ENCODE data around the gene CMIP.

CMIP gene

DNA sequence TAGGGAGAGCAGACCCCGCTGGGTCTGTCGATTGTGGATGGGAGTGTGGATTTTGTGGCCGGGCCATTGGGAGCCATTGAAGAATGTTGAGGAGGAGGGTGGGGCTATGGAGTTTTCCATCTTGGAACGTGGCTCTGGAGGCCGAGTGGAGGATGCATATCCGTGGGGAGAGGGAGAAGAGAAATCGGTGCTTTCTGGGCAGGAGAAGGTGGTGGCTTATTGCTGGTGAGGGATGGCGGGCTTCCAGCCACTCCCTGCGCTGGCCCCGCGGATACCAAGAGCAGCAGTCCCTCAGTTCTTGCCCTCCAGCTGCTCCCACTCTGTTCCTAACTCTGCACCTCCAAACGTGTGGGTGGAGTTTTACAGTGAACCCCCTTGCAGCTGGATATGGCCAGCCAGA, 162.4 kb downstream of the CMIP start:
- no peak for DNase-seq (ENCODE audit: low read depth in 2 of 2)

DNA sequence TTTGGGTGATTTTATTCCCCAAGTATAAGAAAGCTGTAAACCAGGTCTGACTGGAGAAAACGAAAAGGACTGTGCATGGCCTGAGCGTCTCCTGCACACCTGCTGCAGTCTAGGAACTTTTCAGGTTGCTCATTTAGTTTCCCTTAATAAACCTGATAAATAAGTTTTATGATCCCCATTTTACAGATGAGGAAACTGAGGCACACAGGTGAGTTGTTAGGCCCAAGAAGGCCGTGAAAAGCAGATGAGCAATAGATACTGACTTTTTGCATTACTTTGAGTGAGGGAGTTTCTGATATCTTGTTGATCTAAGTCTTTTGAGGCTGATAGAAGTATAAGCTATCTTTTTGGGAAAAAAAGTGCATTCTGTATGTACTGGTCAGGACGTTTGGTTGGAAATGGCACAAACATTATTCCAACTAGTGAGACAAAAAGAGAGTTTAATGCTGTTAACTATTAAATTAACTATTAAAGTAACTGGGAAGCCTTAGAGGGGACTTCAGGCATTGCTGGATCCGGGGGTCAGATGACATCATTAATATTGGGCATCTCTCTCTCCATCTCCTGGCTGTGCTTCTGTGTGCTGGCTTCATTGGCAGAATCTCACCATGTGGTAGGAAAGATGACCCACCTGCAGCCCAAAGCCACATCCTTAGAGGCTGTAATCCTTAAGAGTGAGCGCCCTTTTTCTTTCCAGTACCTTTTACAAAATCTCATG, 163.4 kb downstream of the CMIP start:
- no peak for DNase-seq (ENCODE audit: low read depth in 2 of 2)

DNA sequence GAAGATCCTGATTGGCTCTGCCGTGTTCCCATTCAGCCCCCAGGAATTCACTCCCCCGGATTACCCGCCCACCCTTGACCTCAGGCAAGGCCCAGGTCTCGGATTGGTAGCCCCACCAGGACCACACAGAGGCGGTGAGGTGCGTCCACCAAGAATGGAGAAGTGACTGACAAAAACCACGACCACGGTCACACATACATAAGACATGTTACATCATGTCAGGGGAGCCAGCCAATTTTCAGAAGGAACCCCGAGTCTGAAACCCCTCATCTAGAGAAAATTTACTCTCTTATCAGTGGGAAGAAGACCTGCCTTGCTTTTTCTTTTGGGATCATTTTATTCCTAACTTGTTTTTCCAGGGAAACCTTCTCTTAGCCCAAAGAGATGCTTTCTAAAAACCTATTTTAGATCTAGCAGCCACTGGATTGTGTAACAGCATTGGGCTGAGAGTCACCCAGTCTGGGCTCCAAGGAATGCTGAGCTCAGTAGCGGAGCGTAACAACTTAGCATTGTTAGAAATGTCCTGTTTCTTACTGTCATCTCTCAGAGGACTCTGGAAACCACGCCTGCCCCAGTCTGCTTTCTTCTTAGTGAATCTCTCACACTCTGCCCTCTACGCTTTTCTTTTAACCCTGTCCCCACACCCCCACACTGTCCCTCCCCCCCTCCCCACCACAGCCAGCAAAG, 164.1 kb downstream of the CMIP start:
- no peak for DNase-seq (ENCODE audit: low read depth in 2 of 2)

DNA sequence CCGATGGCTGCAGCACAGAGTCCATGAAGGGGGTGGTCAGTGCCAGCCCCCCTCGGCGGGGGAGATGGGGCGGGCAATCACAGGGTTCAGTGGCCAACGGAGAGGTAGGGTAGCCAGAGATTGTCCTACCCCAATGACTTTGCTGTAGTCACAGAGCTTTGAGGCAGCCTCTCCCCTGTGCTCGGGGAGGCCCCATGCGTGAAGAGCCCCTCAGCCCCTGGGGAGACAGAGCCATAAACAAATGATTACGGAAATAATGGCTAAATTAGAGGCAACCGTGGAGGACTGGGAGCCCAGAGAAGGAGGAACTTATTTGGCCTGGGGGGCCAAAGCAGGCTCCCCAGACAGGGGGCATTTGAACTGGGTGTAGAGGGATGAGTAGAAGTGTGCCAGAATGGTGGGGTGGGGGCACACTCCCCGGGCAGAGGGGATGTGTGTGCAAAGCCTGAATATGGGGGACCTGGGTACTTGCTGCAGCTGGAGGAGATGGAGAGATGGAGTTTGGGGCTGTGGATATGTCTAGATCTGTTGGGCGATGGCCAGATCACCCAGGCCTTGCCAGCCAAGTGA, 164.8 kb downstream of the CMIP start:
- DNase-seq (ENCODE audit: low read depth in 2 of 2) = no peak

DNA sequence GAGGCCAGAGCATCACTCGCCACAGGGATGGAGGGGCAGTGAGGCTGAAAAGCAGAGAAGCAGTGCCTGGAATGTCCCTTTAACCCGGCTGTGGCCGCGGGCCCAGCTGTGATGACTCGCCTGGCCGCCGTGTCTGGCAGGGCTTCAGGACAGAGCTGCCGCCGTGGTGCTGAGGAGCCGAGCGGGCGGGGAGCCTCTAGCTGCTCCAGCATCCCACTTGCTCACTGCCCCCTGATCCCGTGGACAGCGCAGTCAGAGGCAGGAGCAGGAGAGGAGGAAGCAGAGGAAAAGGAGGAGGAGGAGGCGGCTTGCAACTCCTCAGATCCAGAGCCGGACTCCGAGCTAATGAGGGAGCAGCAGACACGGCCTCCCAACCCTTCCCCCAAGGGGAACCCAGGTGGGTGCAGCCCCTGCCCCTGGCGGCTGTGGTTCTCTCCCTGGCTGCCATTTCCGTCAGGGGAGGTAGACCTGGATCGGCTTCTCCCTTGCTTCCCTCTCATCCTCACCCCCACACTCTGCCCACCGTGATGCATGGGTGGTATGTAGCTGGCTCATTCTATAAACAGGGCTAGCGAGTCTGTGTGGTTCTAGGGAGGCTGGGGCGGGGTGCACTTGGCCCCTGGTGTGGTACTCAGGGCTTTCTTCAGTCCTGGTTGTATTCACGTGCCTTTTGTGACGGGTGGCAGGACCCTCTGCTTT, 165.7 kb downstream of the CMIP start:
- no peak for DNase-seq (ENCODE audit: low read depth in 2 of 2)

DNA sequence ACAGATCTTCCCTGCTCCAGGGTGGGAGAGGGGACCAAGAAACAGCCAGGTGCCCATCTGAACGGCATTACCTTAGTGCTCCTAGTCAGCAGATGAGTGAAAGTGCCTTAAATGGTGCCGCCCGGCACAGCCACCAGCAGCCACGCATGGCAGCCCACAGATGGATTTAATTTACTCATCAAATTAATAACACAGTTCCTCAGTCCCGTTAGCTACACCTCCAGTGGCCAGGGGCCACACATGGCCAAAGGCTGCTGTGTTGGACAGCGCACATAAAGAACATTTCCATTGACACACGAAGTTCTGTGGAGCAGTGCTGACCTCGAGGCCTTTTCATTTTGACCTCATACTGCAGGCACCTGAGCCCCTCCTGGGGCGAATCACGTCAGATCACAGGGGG, 166.3 kb downstream of the CMIP start:
- no peak for DNase-seq (ENCODE audit: low read depth in 2 of 2)

DNA sequence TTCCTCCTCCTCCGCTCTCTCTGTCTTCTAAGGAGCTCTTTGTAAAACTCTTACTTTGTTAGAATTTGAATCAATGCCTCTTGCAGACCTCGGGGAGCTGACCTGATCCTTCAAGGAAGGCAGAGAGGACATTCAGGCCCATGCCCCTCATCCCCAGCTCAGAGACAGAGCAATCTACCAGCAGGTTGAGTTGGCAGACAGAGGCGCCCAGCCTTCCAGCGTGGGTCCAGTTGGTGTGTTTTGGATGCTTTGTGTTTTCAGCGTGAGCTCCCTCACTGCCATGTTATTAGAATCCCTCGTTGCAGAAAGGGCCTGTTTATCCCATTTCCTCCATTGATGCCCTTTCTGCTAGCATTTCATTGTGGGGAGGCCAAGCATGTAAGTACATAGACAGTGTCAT, 167.1 kb downstream of the CMIP start:
- no peak for DNase-seq (ENCODE audit: low read depth in 2 of 2)

DNA sequence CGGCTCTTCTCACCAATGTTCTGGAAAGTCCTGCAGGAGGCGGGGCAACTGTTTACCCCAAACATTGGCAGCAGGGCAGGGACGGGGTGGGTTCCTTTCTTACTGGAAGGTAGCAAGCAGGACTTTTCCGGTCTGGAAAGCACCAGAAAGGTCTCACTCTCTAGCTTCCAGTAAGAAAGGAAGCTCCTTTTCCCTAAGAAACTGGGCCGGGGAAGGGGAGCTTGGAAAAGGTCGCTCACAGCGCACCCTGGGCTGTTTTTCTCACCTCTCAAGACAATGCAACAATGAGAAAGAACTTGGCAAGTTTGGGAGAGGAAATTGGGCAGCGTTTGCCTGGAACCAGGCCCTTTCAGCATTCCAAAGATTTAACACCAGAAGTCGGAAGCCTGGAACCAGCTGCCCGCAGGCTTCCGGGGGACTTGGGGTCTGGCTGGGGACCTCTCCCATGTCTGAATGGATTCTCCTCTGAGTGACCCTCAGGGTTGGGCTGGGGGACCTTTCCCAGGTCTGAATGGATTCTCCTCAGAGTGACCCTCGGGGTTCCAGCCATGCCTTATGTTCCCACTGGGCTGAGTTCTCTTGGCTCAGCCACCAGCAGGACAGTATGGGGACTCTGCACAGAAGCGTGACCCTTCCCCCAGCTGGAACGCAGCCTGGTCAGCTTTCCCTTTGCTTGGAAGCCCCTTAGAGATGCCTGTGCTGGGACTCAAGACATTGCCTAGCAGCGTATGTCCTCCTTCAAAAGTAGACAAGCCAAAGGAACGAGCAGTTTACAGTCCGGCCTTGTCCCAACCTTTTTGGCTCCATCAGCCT, 167.9 kb downstream of the CMIP start:
- DNase-seq (ENCODE audit: low read depth in 2 of 2) = no peak

DNA sequence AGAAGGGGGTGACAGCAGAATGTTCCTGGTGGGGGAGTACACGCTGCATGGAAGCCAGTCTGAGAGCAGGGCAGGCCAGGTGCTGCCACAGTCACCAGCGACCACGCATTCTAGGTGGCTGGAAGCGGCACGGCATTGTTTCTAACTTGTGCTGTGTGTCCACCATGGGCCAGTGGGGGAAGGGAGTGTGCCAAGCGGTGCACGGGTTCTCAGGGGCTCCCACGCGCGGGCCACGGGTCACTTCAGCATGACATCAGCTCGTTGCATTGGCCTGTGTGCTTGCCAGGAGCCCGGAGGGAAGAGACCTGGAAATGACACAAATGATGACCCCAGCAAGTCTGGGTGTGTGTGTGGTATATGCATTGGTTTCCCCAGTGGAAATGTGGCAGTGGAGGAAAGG, 169.6 kb downstream of the CMIP start:
- no peak for DNase-seq (ENCODE audit: low read depth in 2 of 2)

DNA sequence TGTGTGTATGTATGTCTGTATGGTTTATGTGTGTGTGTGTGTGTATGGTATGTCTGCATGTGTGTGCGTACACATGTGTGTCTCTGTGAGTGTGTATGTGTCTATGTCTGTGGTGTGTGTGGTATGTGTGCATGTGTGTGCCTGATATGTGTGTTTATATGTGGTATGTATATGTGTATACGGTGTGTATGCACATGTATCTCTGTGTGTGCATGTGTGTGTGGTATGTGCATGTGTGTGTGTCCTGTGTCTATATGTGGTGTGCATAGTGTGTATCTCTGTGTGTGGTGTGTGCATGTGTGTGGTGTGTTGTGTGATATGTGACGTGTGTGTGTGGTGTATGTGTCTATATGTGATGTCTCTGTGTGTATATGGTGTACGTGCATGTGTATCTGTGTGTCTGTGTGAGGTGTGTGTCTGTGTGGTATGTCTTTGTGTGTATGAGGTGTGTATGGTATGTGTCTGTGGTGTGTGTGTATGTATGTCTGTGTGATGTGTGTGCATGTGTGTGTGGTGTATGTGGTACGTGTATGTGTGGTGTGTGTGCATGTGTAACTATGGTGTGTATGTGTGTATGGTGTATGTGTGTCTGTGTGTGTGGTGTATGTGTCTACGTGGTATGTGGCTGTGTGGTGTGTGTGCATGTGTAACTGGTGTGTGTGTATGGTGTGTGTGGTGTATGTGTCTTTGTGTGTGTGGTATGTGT, 170.2 kb downstream of the CMIP start:
- DNase-seq (ENCODE audit: low read depth in 2 of 2) = no peak

DNA sequence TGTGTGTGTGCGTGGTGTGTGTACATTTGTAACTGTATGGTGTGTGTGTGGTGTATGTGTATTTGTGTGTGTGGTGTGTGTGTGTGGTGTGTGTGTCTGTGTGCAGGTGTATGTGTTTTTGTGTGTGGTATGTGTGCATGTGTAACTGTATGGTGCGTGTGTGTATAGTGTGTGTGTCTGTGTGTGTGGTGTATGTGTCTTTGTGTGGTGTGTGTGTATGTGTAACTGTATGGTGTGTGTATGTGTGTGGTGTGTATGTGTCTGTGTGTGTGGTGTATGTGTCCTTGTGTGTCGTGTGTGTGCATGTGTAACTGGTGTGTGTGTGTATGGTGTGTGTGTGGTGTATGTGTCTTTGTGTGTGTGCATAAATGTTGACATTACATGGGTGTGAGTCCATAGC, 170.8 kb downstream of the CMIP start:
- DNase-seq (ENCODE audit: low read depth in 2 of 2) = no peak

DNA sequence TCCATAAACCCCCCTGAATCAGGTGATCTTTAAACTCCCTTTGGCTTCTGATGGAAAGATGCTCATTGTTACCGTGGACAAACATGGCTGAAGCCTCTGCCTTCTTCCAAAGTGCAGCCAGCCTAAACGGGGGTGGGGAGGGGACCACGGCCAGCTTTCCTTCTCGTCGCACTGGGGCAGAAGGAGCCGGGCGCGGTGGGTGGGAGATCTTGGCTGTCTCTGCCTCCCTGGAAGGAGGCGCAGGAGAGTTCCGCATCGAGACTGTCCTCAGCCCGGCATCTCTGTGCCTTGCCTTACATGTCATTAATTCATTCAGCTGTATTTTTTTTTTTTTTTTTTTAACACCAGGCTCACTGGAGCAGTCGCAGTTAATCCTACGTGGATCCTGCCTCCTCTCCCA, 171.2 kb downstream of the CMIP start:
- no peak for DNase-seq (ENCODE audit: low read depth in 2 of 2)

DNA sequence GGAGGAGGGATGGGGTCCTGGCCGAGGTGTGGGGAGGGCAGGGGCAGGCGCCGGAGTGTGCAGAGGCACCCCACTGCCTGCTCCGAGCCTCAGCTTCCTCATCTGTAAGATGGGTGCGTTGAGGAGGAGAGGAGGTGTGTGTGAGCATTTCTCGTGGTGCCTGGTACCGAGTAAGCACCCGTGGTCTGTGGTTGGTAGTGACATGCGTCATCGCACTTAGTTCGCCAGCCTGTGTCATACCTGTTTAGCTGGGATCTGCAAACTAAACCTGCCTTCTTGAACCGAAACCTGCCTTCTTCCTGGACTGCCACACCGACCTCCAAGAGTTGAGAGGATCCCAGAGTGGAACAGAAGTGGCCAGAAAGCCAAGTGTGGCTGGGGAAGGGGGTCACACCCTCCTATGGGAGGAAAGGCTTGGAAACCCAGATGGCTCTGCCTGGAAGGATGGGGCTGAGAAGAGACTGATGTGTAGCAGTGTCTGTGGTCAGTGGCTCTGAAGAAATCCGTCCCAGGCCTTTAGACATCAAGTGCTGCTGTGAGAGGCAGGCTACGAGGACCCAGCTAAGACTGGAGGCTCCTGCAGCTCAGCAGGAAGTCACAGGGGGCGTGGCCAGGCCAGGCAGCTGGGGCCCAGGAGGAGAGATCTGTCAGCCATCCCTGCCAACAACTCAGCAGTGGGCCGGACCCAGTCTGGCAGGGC, 171.9 kb downstream of the CMIP start:
- peak; percentile 46 to 71 for DNase-seq (ENCODE audit: low read depth in 2 of 2)

DNA sequence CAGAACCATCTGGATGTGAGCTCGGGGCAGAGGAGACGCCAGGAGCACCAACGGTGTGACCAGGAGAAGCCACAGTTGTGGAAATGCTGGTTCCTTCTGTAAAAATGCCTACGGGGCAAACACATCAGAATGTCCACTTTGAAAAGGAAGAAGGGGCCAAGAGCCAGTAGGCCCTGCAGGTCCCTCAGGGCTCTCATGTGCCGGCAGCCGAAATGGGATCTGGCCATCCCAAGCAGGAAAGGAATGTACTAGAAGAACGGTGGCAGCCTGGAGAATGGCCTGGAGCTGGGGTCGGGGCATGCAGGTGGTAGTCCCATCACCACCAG, 172.4 kb downstream of the CMIP start:
- DNase-seq (ENCODE audit: low read depth in 2 of 2) = no peak

DNA sequence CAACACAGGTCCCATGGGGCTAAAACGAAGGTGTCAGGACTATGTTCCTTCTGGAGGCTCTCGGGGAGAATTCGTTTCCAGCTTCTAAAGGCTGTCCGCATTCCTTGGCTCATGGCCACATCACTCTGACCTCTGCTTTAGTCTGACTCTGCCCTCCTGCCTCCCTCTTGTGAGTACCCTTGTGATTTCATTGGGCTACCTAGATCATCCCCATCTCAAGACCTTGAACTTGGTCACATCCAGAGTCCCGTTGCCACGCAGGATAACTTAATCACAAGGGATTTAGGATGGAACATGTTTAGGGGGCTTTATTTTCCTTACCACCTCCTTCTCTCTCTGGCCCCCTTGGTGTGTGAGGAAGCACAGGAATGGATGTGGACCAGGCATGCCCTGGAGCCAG, 173.6 kb downstream of the CMIP start:
- DNase-seq (ENCODE audit: low read depth in 2 of 2) = no peak

DNA sequence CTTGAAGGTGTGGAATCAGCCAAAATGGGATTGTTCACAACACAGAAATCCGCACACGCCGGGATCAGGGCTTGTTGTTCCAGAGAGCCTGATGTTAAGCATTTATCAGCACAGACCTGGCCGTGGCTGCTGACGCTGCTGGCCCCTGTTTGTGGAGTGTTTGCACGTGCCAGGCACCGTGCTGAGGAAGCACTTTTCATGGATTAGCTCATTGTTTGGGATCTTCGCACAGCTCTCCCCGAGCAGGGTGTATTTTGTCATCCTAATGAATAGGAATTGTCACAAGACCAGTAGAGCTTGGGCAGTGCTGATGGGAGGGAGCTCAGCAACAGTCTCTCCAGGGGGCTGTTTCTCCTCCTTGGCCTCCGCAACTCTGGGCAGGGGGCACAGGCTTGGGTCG, 174.1 kb downstream of the CMIP start:
- no peak for DNase-seq (ENCODE audit: low read depth in 2 of 2)

DNA sequence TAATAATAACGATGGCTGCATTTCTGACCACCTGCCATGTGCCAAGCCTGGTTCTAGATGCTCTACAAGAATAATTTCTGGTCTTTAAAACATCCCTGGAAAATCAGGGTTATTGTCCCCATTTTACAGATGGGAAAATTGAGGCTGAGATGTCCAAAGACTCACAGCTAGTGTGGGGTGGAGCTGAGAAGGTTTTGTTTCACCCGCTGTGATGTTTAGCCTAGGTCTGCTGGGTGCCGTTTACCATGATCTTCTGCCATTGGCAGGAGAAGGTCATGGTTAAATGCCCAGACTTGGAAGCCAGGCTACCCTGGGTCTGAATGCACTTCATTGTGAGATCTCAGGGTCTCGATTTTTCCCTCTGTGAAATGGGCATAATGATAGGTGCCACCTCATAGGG, 175.4 kb downstream of the CMIP start:
- no peak for DNase-seq (ENCODE audit: low read depth in 2 of 2)

DNA sequence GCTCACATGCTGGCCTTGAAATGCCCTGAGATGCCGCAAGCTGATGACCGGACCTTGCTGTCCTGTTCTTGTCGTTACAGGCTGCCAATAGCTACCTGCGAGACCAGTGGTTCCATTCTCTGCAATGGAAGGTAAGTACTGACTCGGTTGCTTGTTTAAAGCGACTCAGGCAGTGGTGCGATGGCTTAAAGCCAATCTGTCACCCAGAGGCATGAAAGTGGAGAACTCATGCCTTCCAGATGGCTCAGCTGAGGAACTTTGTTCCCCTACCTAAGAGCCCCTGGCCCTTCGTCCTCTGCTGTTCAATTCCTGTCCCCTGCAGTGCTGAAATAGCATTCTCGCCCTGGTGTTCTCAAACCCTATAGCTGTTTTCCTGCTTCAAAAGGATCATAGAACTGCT, 176.2 kb downstream of the CMIP start:
- no peak for DNase-seq (ENCODE audit: low read depth in 2 of 2)

DNA sequence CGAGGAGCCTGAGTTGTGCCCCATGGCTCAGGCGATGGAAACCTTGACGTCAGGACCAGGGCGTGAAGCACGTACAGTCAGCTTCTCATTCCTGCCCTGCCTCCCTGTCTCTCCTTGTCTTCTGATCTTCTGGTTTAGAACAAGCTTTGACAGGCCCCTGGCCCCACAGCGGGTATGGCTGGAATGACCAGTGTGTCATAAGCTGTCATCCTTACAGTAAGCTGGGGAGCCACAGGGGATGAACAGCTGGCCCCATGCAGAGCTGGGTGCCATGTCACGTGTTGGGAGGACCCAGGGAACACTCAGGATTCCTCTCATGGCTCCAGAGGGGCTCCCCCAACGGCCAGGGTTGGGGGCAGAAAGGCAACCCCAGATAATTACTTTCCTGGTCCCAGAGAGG, 176.9 kb downstream of the CMIP start:
- no peak for DNase-seq (ENCODE audit: low read depth in 2 of 2)

DNA sequence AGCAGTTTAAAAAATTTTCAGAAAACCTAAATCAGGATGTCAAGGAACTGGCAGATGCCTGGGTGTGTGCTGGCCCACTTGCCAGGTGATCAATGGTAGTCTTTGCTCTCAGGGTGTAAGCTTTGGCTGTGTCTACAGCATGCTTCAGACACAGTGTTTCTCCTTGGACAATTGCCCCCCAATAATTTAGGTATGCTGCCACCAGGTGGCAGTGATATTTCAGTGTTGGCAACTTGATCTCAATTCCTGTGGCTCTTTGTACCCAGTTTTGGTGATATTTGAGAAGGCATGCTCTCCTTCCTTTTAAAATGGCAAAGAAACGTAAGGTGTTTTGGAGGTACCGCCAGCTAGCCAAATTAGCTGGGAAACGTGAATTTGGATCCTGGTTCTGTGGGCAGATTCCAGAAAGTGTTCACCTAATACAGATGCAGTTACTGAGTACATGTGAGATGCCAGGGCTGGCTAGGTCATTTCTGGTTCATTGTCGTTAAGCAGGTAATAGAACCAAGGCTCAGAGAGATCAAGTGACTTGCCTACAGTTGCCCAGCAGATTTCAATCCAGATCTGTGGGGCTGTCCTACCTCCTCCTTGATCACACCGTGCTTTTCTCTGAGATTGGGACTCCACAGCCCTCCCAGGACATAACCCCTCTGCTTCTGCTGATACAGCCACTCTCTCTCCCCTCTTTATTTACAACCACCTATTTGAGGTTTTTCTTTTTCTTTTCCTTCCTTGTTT, 178.9 kb downstream of the CMIP start:
- DNase-seq (ENCODE audit: low read depth in 2 of 2) = peak; percentile 39 to 40
